BE2C (cell line): Measurements from ENCODE around the gene NOVA2.

ENCODE experiments used
- DNase-seq: peaks from one replicate; pipeline ENCODE4 v3.0.0-alpha.2; 2020
- H3K27me3 ChIP-seq: fragments of 250-450 bp; sonication (Bioruptor Pico); 2 replicates; pipeline ENCODE4 v1.5.1; 2020; ENCODE audit warnings: mild to moderate bottlenecking
- H3K36me3 ChIP-seq: fragments of 250-450 bp; sonication (Bioruptor Pico); 2 replicates; pipeline ENCODE4 v1.5.1; 2020; ENCODE audit warnings: mild to moderate bottlenecking
- H3K4me1 ChIP-seq: fragments of 250-450 bp; sonication (Bioruptor Pico); 2 replicates; pipeline ENCODE4 v1.5.1; 2020
- H3K4me3 ChIP-seq: 2 replicates; pipeline ENCODE4 v1.5.1; 2011; ENCODE audit warnings: low read depth, low read length
- H3K9me3 ChIP-seq: fragments of 250-450 bp; sonication (Bioruptor Pico); 2 replicates; pipeline ENCODE4 v1.5.1; 2020
- CTCF ChIP-seq: IDR thresholded peaks from 2 replicates; pipeline ENCODE4 v1.5.1; 2012; ENCODE audit warnings: mild to moderate bottlenecking, low read depth, low read length

Gene NOVA2

GRCh38 chr19:46020819-46021125, 47.1 kb upstream of the NOVA2 start:
- no peak for DNase-seq
- TF ChIP-seq CTCF, result no peak
- H3K4me3 ChIP-seq, result no peak overlapping the region
- no peaks in the 10 kb centered on the region for H3K36me3 ChIP-seq
- peaks cover 17% of the 10 kb centered on the region for H3K27me3 ChIP-seq
- H3K9me3 ChIP-seq, result no peaks in the 10 kb centered on the region
- 0 out of 2 replicates have a peak, but pooled peaks cover 3% of the 10 kb centered on the region for H3K4me1 ChIP-seq

GRCh38 chr19:46019270-46019669, 45.6 kb upstream of the NOVA2 start:
- Histone ChIP-seq H3K36me3 (no peaks in the 10 kb centered on the region), H3K4me3 (no peak overlapping the region), H3K4me1 (peaks cover 9% of the 10 kb centered on the region), H3K27me3 (peaks cover 30% of the 10 kb centered on the region), H3K9me3 (no peaks in the 10 kb centered on the region)
- TF ChIP-seq CTCF, result no peak
- DNase-seq, result no peak

- H3K4me3 ChIP-seq, result no peak overlapping the region
- peaks cover 32% of the 10 kb centered on the region for H3K27me3 ChIP-seq
- H3K36me3 ChIP-seq, result no peaks in the 10 kb centered on the region
- peaks cover 9% of the 10 kb centered on the region for H3K4me1 ChIP-seq
- TF ChIP-seq CTCF, result no peak
- no peaks in the 10 kb centered on the region for H3K9me3 ChIP-seq
- DNase-seq, result no peak
Measured at GRCh38 chr19:46018729-46019251, 45.1 kb upstream of the NOVA2 start.

GRCh38 chr19:46017874-46018675, 44.4 kb upstream of the NOVA2 start:
- Histone ChIP-seq H3K27me3 (peaks cover 29% of the 10 kb centered on the region), H3K36me3 (no peaks in the 10 kb centered on the region), H3K9me3 (no peaks in the 10 kb centered on the region), H3K4me3 (no peak overlapping the region), H3K4me1 (peaks cover 9% of the 10 kb centered on the region)
- no peak for DNase-seq
- TF ChIP-seq CTCF, result no peak

- H3K4me3 ChIP-seq, result no peak overlapping the region
- peaks cover 9% of the 10 kb centered on the region for H3K4me1 ChIP-seq
- H3K36me3 ChIP-seq, result no peaks in the 10 kb centered on the region
- peaks cover 22% of the 10 kb centered on the region for H3K27me3 ChIP-seq
- no peaks in the 10 kb centered on the region for H3K9me3 ChIP-seq
- 0 out of 2 replicates have a peak, but pooled peaks have one; percentile 0 for TF ChIP-seq CTCF
- DNase-seq, result no peak
Measured at GRCh38 chr19:46017095-46017429, 43.4 kb upstream of the NOVA2 start.

GRCh38 chr19:46016426-46017094, 42.9 kb upstream of the NOVA2 start:
- Histone ChIP-seq H3K4me1 (peaks cover 9% of the 10 kb centered on the region), H3K27me3 (peaks cover 22% of the 10 kb centered on the region), H3K36me3 (no peaks in the 10 kb centered on the region), H3K4me3 (peak overlapping the region; percentile 56), H3K9me3 (no peaks in the 10 kb centered on the region)
- peak; percentile 86 for DNase-seq
- TF ChIP-seq CTCF, result peak; percentile 72
